ENCODE measurements around the gene TCF7L2. TPM values are rescaled to one million over a fixed set of nuclear protein-coding genes. Genes with fewer than 3 reads are reported as not detected.

Gene TCF7L2
- polyA plus RNA-seq, 1 donor from 2014 or later, result 1.7 TPM

DNA sequence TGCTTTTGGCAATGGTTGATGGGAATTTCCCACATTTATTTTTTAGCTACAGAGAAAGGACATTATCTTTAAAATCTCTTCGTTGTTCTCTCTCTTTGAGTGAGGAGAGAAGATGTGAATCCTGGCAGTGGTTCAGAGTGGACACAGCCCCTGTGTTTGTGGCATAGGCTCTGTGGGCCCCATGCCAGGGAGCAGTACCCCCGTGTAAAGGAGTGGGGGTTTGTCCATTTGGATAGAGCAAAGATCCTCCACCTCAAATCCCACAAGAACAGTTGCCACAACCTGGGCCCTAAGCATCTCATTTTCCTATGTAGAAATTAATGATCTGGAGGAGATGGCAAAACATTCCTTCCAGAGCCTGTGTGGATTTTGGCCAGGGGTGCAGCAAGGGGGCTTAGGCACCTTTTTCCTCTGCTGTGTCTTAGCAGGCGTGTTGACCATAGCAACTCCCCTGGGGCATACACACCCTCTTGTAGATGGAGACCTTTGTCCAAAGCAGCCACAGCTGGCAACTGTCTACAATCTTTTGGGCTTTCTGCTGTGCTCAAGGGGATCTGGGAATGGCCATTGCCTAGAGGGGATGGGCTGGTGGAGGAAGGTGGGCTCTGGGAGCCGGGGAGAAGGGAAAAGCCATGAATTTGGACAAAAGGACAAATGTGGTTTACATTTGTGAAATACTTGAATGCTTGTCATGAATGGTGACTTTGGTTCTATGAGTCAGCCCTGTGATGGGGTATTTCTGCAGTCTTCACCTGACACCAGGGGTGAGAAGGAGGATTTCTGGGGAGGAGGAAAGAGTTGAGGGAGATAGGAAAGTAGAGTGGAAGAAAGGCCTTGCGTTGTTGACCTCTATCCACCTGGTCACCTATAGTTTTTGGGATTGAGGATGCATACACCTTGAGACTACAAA, 92.0 kb downstream of the TCF7L2 start:
- no peaks in the 10 kb centered on the region for H3K36me3 ChIP-seq (ENCODE audit: insufficient read depth, low read length)
- no peaks in the 10 kb centered on the region for H4K20me1 ChIP-seq (ENCODE audit: insufficient read depth)
- H3K4me3 ChIP-seq (ENCODE audit: low read length), result no peak overlapping the region

More for the DNA sequence above, 92.0 kb downstream of the TCF7L2 start:
- Histone ChIP-seq H3K79me2 (replicated peaks; ENCODE audit: insufficient read depth, low read length) (peaks cover 2% of the 10 kb centered on the region), H3K4me2 (ENCODE audit: low read length) (no peak overlapping the region), H3K27me3 (ENCODE audit: insufficient read depth, low read depth, low read length) (no peaks in the 10 kb centered on the region), H3F3A (ENCODE audit: insufficient read depth, low read length, poor library complexity, severe bottlenecking) (no peaks in the 10 kb centered on the region), H3K9me2 (ENCODE audit: insufficient read depth, low read length) (no peaks in the 10 kb centered on the region), H3K9me3 (ENCODE audit: low read length) (no peaks in the 10 kb centered on the region), H3K9ac (ENCODE audit: low read length) (no peak overlapping the region), H3K27ac (ENCODE audit: low read length) (no peak overlapping the region), H2AFZ (ENCODE audit: low read depth, low read length) (no peak overlapping the region)
- no peak for TF ChIP-seq TAF1 (IDR thresholded peaks at IDR 0.05; ENCODE audit: low read depth)
- no peak for TF ChIP-seq SMC3 (conservative IDR thresholded peaks at IDR 0.05; ENCODE audit: poor library complexity)
- no peak for TF ChIP-seq EP300 (conservative IDR thresholded peaks at IDR 0.05; ENCODE audit: poor library complexity, severe bottlenecking)
- no peak for TF ChIP-seq EZH2 (IDR thresholded peaks at IDR 0.05; ENCODE audit: borderline replicate concordance, insufficient read depth, low read length, poor library complexity, severe bottlenecking)
- no peak for TF ChIP-seq RAD21 (conservative IDR thresholded peaks at IDR 0.05)
- no peak for TF ChIP-seq CTCF (IDR thresholded peaks at IDR 0.05; ENCODE audit: poor library complexity, severe bottlenecking)
- no peak for TF ChIP-seq MXI1 (conservative IDR thresholded peaks at IDR 0.05; ENCODE audit: poor library complexity, severe bottlenecking)
- no peak for TF ChIP-seq REST (IDR thresholded peaks at IDR 0.05; ENCODE audit: borderline replicate concordance)
- TF ChIP-seq POLR2AphosphoS5 (IDR thresholded peaks at IDR 0.05), result no peak
